Mesodermal cell (in vitro differentiated cells): Measurements from ENCODE around the gene MAP3K5.

ENCODE experiments used
- H3K27ac ChIP-seq: 2 replicates; pipeline ENCODE4 v1.7.0; 2013; ENCODE audit warnings: mild to moderate bottlenecking, low read depth, low read length, moderate library complexity; ENCODE audit not compliant: severe bottlenecking
- H3K36me3 ChIP-seq: 2 replicates; pipeline ENCODE4 v1.7.1; 2013; ENCODE audit warnings: mild to moderate bottlenecking, low read length, moderate library complexity; ENCODE audit not compliant: control insufficient read depth, insufficient read depth
- H3K4me1 ChIP-seq: one replicate; pipeline ENCODE4 v1.7.1; 2013; ENCODE audit warnings: mild to moderate bottlenecking, low read length; ENCODE audit not compliant: insufficient read depth, control insufficient read depth, poor library complexity, severe bottlenecking
- H3K4me3 ChIP-seq: 2 replicates; pipeline ENCODE4 v1.7.0; 2013; ENCODE audit warnings: low read length, control low read depth, mild to moderate bottlenecking; ENCODE audit not compliant: insufficient read depth, poor library complexity, severe bottlenecking; ENCODE audit errors: extremely low read depth
- H3K9me3 ChIP-seq: 2 replicates; pipeline ENCODE4 v1.7.1; 2013; ENCODE audit warnings: mild to moderate bottlenecking, low read length, moderate library complexity; ENCODE audit not compliant: control insufficient read depth
- WGBS, 2 experiments: methylation state at CpG; one replicate each; pipeline ENCODE4 v1.1.5; 2013; ENCODE audit warnings: missing lambda C conversion rate in 2 of 2; ENCODE audit not compliant: insufficient coverage in 2 of 2; 5-methylcytosine and 5-hydroxymethylcytosine counted together

MAP3K5 gene

GRCh38 chr6:136614350-136614749, 177.9 kb downstream of the MAP3K5 start:
- Histone ChIP-seq H3K4me1 (no peaks in the 10 kb centered on the region), H3K27ac (no peak overlapping the region), H3K4me3 (no peak overlapping the region), H3K36me3 (no peaks in the 10 kb centered on the region), H3K9me3 (no peaks in the 10 kb centered on the region)
- WGBS, 2 experiments: 83 to 91% methylated on average over 1 of the region's 1 CpG

DNA sequence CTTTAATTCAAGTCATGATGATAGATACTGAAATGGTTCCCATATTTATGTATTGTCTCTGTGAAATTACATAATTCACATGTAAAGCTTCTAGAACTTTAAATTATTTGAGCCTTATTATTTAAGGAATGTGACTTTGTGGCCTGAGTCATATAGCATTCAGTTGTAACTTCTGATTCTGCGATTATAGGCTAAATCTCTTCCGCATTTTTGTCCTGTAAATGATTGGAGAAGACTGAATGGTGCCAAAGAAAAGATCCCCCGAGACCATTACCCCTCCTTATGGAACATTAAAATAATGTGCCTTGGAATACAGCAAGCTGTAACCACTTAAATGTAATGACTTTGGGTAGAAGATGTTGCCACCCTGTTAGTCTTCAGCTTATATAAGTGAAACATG, 178.8 kb downstream of the MAP3K5 start:
- Histone ChIP-seq H3K4me3 (no peak overlapping the region), H3K36me3 (no peaks in the 10 kb centered on the region), H3K9me3 (no peaks in the 10 kb centered on the region), H3K27ac (no peak overlapping the region), H3K4me1 (no peaks in the 10 kb centered on the region)
- 100% methylated on average over 2 of the region's 3 CpGs; no CpG with 5 or more reads in 1 of the 2 experiments for WGBS, 2 experiments

DNA sequence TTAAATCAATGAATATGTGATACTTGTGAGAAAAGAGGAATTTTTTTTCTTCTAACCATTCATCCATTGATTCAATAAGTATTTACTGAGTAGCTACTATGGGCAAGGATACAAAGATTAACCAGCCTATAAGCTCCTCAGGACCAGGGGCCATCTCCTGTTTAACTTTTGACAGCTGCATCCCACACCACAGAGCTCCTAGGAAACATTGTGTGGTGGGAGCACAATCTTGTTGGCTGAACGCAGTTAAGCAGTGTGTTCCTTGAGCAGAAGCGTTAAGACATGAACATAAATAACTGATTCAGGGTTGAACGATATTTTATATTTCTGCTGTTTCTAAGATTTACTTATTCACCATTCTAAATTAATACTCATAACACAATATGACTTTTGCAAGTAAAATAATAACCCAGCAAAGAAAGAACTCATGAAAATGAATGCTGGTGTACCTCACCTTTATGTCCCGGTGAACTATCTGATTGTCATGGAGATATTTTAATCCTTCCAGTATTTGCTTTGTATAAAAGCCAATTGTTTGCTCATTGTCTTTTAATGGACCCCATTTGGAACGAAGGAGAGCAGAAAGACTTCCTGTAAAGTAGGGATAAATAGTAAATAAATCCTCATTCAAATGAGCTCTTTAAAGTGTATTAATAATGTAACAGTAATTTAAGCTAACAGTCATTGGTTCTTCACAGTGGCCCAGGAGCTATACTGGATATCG, 179.4 kb downstream of the MAP3K5 start:
- no peak overlapping the region for H3K27ac ChIP-seq
- no peaks in the 10 kb centered on the region for H3K9me3 ChIP-seq
- H3K4me3 ChIP-seq: no peak overlapping the region
- 100% methylated on average over 2 of the region's 6 CpGs; no CpG with 5 or more reads in 1 of the 2 experiments for WGBS, 2 experiments
- no peaks in the 10 kb centered on the region for H3K36me3 ChIP-seq
- H3K4me1 ChIP-seq: no peaks in the 10 kb centered on the region

DNA sequence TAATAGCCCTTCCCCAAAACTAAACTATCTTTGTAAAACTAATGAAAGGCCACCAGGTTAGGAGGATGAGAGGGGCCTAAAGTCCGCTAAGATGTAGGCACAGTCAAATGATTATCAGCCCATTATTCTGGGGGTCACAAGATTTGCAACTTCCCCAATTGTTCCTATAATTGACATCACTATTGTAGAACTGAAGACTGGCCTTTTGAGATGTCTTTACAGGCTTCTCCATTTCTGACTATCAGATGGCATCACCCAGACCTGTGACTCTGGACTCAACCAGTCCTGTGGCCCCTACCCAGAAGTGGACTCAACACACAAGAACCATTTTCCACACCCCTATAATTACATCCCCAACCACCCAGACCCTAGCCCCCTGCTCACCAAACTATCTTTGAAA, 180.5 kb downstream of the MAP3K5 start:
- H3K36me3 ChIP-seq: no peaks in the 10 kb centered on the region
- H3K9me3 ChIP-seq: no peaks in the 10 kb centered on the region
- H3K4me3 ChIP-seq: no peak overlapping the region
- peaks cover 4% of the 10 kb centered on the region for H3K4me1 ChIP-seq
- WGBS, 2 experiments: 80% methylated on average over 1 of the region's 1 CpG; no CpG with 5 or more reads in 1 of the 2 experiments
- no peak overlapping the region for H3K27ac ChIP-seq

DNA sequence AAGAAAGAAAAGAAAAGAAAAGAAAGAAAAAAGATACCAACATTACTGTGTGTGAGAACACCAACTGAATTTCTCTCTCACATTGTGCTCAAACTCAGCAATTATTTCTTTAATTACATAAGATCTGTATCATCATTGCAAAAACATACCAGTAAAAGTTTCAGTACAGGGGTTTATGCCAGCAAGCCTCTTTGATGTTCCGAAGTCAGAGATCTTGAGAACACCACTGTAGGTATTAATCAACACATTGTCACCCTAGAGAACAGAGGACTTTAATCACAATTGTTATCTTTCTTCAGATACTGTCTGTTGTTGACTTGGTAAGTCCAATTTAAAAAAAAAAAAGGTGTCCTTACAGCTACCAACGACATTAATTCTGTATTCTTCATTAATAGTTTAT, 181.1 kb downstream of the MAP3K5 start:
- H3K9me3 ChIP-seq: no peaks in the 10 kb centered on the region
- no peak overlapping the region for H3K27ac ChIP-seq
- no peak overlapping the region for H3K4me3 ChIP-seq
- peaks cover 5% of the 10 kb centered on the region for H3K4me1 ChIP-seq
- no peaks in the 10 kb centered on the region for H3K36me3 ChIP-seq
- 25% methylated on average over 1 of the region's 2 CpGs; no CpG with 5 or more reads in 1 of the 2 experiments for WGBS, 2 experiments

DNA sequence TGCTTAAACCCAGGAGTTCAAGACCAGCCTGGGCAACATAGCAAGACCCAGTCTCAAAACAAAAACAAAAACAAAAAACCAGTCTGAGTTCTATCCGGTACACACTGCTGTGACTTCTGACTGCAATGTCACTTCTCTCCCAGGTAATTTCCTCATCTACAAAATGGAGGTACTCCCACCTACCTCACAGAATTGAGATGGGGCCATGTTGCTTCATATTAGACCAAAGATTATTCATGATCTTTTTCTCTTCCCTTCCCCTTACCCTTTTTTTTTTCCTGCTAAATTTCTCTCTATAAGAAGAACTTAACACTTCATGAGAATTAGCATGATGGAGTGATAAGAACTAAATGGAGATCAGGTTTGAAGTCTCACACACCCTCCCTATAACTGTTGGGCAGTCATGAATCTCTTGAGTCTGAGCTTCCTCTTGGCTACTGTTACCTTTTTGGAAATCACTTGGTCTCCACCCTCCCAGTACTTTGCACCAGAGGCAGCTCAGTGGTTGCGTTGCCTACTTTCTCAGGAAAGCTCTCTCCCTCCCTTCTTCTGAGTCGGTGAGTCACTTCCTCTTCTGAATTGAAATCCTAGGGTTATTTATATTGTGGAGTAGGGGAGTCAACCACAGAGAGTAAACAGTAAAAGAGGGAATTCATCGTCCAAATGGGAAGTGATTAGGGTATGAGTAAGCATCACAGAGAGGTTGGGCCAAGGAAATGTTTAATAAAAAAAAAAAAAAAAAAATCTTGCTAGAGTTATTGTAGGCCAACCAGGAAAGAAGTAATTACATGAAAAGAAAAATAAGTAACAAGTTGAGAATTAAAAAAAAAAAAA, 182.2 kb downstream of the MAP3K5 start:
- Histone ChIP-seq H3K9me3 (no peaks in the 10 kb centered on the region), H3K4me1 (peaks cover 5% of the 10 kb centered on the region), H3K4me3 (no peak overlapping the region), H3K36me3 (no peaks in the 10 kb centered on the region), H3K27ac (peak overlapping the region; percentile 63)
- 50 to 52% methylated on average over 2 of the region's 4 CpGs for WGBS, 2 experiments

GRCh38 chr6:136608991-136609390, 183.3 kb downstream of the MAP3K5 start:
- Histone ChIP-seq H3K9me3 (no peaks in the 10 kb centered on the region), H3K4me3 (no peak overlapping the region), H3K4me1 (peaks cover 7% of the 10 kb centered on the region), H3K36me3 (no peaks in the 10 kb centered on the region), H3K27ac (no peak overlapping the region)
- WGBS, 2 experiments: 87 to 96% methylated on average over 3 of the region's 3 CpGs

DNA sequence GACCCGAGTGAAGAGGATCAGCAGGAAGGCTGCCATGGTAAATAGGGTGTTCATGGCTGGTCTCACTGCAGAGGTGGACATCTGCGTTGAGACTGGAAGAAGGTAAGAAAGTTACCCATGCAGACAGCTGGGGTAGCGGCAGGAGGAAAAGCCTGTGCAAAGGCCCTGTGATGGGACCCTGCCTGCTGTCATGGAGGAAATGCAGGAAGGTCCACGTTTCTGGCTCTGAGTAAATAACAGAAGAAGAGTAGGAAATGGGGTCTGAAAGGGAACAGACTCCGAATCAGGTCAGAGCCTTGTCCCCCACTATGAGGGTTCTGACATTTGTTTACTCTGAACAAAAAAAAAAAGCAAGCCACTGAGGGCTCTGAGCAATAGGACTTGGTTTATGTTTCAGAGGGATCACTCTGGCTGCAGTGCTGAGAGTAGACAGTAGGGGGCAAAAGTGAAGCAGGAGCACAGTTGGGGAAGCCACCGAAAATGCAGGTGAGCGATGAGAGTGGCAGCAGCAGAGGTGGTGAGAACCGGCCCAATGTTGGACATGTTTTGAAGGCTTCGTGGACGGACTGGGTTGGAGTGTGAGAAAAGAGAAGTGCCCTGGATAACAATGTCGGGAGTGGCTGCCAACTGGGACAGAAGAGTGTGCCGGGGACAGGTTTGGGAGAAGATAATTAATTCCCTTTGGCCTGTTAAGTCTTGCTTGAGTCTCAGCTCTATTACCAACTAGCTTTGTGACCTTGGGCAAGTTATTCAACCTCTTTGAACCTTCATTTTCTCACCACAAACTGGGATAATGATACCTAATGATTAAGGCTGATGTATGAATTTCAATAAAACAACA, 184.1 kb downstream of the MAP3K5 start:
- Histone ChIP-seq H3K9me3 (no peaks in the 10 kb centered on the region), H3K4me1 (peaks cover 7% of the 10 kb centered on the region), H3K27ac (no peak overlapping the region), H3K4me3 (no peak overlapping the region), H3K36me3 (no peaks in the 10 kb centered on the region)
- 60 to 66% methylated on average over 11 to 12 of the region's 12 CpGs for WGBS, 2 experiments

GRCh38 chr6:136607204-136607931, 184.9 kb downstream of the MAP3K5 start:
- H3K36me3 ChIP-seq: no peaks in the 10 kb centered on the region
- peaks cover 7% of the 10 kb centered on the region for H3K4me1 ChIP-seq
- H3K4me3 ChIP-seq: no peak overlapping the region
- H3K9me3 ChIP-seq: no peaks in the 10 kb centered on the region
- WGBS, 2 experiments: no CpG with 5 or more reads among the region's 3 CpGs
- H3K27ac ChIP-seq: no peak overlapping the region
